CD14-positive monocyte (primary cell): Measurements from ENCODE around the gene FKBP9. TPM values are rescaled to one million over a fixed set of nuclear protein-coding genes. Genes with fewer than 3 reads are reported as not detected.
A peak's percentile ranks its signal among the peaks of the same experiment; 100 is the strongest.

Source experiments
- DNase-seq, 3 donors: peaks; one replicate each; pipeline ENCODE4 v3.0.0-alpha.2; 2011 to 2022
- H2AFZ ChIP-seq: 2 replicates; pipeline ENCODE4 v1.6.0; 2012; ENCODE audit warnings: mild to moderate bottlenecking, low read depth, low read length, inconsistent platforms; ENCODE audit not compliant: insufficient read depth, poor library complexity, severe bottlenecking
- H3K27ac ChIP-seq, 2 donors: 1 replicate in 1 of 2; 2 replicates in 1 of 2; pipeline ENCODE4 v1.5.1; 2012 to 2013; ENCODE audit warnings: low read length in 2 of 2, control low read depth in 1 of 2, inconsistent platforms in 1 of 2, low read depth in 1 of 2, mild to moderate bottlenecking in 1 of 2
- H3K27me3 ChIP-seq, 2 donors: one replicate each; pipeline versions ENCODE4 v1.6.0 to v1.6.1; 2011 to 2013; ENCODE audit warnings: low read length in 2 of 2; ENCODE audit not compliant: control insufficient read depth in 2 of 2, insufficient read depth in 2 of 2
- H3K36me3 ChIP-seq, 2 donors: replicated peaks in 1 of 2; 1 replicate in 1 of 2; 2 replicates in 1 of 2; pipeline versions ENCODE4 v1.5.1 to v1.6.1; 2012 to 2013; ENCODE audit warnings: low read length in 2 of 2, control low read depth in 1 of 2, inconsistent platforms in 1 of 2, mild to moderate bottlenecking in 1 of 2; ENCODE audit not compliant: insufficient read depth in 2 of 2, control insufficient read depth in 1 of 2
- H3K4me1 ChIP-seq, 2 donors: 1 replicate in 1 of 2; 2 replicates in 1 of 2; pipeline versions ENCODE4 v1.5.1 to v1.6.1; 2012 to 2013; ENCODE audit warnings: low read length in 2 of 2, control low read depth in 1 of 2, inconsistent platforms in 1 of 2, mild to moderate bottlenecking in 1 of 2, moderate library complexity in 1 of 2; ENCODE audit not compliant: insufficient read depth in 2 of 2, control insufficient read depth in 1 of 2
- H3K4me2 ChIP-seq: replicated peaks from 2 replicates; pipeline ENCODE3; 2012; ENCODE audit warnings: low read length, moderate library complexity, mild to moderate bottlenecking; ENCODE audit not compliant: poor library complexity, severe bottlenecking; ENCODE audit errors: extremely low read depth
- H3K4me3 ChIP-seq, 3 experiments: fragments of 200-600 bp in 1 of 3; sonication (generic) in 1 of 3; replicated peaks in 1 of 3; 1 replicate in 2 of 3; 2 replicates in 1 of 3; pipeline ENCODE4 v1.5.1; 2011 to 2013; ENCODE audit warnings: low read length in 3 of 3, mild to moderate bottlenecking in 3 of 3, control low read depth in 2 of 3, low read depth in 2 of 3, inconsistent platforms in 1 of 3, moderate library complexity in 1 of 3
- H3K79me2 ChIP-seq: 2 replicates; pipeline ENCODE4 v1.6.0; 2012; ENCODE audit warnings: mild to moderate bottlenecking, control low read depth, inconsistent platforms, low read length, moderate library complexity; ENCODE audit not compliant: insufficient read depth
- H3K9ac ChIP-seq: 2 replicates; pipeline ENCODE4 v1.6.0; 2017; ENCODE audit warnings: low read length, mild to moderate bottlenecking; ENCODE audit not compliant: insufficient read depth, poor library complexity, severe bottlenecking
- H3K9me3 ChIP-seq, 2 donors: replicated peaks in 1 of 2; 1 replicate in 1 of 2; 2 replicates in 1 of 2; pipeline versions ENCODE4 v1.5.1 to v1.6.1; 2012 to 2013; ENCODE audit warnings: low read length in 2 of 2, control low read depth in 1 of 2; ENCODE audit not compliant: control insufficient read depth in 1 of 2, insufficient read depth in 1 of 2
- H4K20me1 ChIP-seq: 2 replicates; pipeline ENCODE4 v1.6.0; 2012; ENCODE audit warnings: mild to moderate bottlenecking, low read length, control low read depth, moderate library complexity; ENCODE audit not compliant: insufficient read depth
- H3K27ac Mint-ChIP-seq, 7 donors: one replicate each; pipeline ENCODE4 v1.8.0; 2020; ENCODE audit warnings: mild to moderate bottlenecking in 7 of 7, mixed read lengths in 7 of 7, moderate library complexity in 6 of 7, inconsistent platforms in 2 of 7
- H3K27me3 Mint-ChIP-seq, 3 donors: one replicate each; pipeline ENCODE4 v1.8.0; 2021 to 2022; ENCODE audit warnings: low read depth in 3 of 3, mild to moderate bottlenecking in 3 of 3, mixed read lengths in 3 of 3, moderate library complexity in 3 of 3, inconsistent platforms in 1 of 3
- H3K36me3 Mint-ChIP-seq, 2 donors: one replicate each; pipeline ENCODE4 v1.8.0; 2020; ENCODE audit warnings: mixed read lengths in 2 of 2, inconsistent platforms in 1 of 2, mild to moderate bottlenecking in 1 of 2
- H3K4me1 Mint-ChIP-seq: one replicate; pipeline ENCODE4 v1.8.0; 2020; ENCODE audit warnings: mild to moderate bottlenecking, mixed read lengths
- H3K4me3 Mint-ChIP-seq, 2 donors: one replicate each; pipeline ENCODE4 v1.8.0; 2020; ENCODE audit warnings: mild to moderate bottlenecking in 2 of 2, mixed read lengths in 2 of 2, moderate library complexity in 1 of 2
- H3K9me3 Mint-ChIP-seq, 7 donors: one replicate each; pipeline ENCODE4 v1.8.0; 2020 to 2022; ENCODE audit warnings: mixed read lengths in 7 of 7, mild to moderate bottlenecking in 6 of 7, moderate library complexity in 6 of 7, inconsistent platforms in 2 of 7
- CTCF ChIP-seq: fragments of 200-600 bp; IDR thresholded peaks from one replicate; pipeline ENCODE4 v1.8.0; 2022; ENCODE audit warnings: antibody characterized with exemption, mild to moderate bottlenecking
- WGBS: methylation state at CpG from one replicate; pipeline ENCODE4 v1.1.5; 2013; ENCODE audit warnings: missing lambda C conversion rate; ENCODE audit not compliant: insufficient coverage; 5-methylcytosine and 5-hydroxymethylcytosine counted together
- intact Hi-C, 2 donors: fragments of 100-400 bp; cut with micrococcal nuclease; formaldehyde crosslinking; loops; one replicate each; pipeline versions ENCODE4 v1.15.0 to v1.15.1; 2023
- polyA plus RNA-seq, 3 donors: library from polyadenylated mRNA; depleted of rRNA in 1 of 3; unstranded in 2 of 3; stranded (reverse) in 1 of 3; fragments of 300-500 nt in 2 of 3; fragments of >200 nt in 1 of 3; fragmentation: Illumina TruSeq in 2 of 3; gene quantifications; 1 replicate in 2 of 3; 2 replicates in 1 of 3; pipeline ENCODE4 v1.2.3, GENCODE V29; 2012 to 2021

The FKBP9 gene
- polyA plus RNA-seq, 3 donors, result 2.9 to 5.6 (median 4.2) TPM

DNA sequence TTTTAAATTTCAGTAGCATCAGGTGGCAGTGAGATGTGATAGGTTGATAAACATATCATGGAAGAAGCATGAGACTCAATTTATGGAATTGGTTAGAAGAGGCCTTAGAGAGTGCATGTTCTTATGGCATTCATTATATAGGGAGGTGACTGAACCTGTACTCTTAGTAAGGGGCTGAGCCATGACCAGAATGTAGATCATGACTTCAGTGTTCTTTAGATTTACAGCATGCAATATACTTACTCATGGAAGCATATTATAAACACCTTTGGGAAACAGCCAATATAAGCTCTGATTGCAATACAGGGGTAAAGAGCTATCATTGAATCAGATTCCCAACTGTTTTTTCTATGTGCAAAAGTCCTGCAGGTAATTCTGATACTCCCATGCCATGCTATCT is 55.1 kb downstream of the FKBP9 start:
- Histone ChIP-seq H3K9me3 (no peaks in the 10 kb centered on the region), H3K27me3 (no peaks in the 10 kb centered on the region), H3K4me3 (no peak overlapping the region), H3K36me3 (peaks cover 31 to 61% of the 10 kb centered on the region in 2 donors), H4K20me1 (no peaks in the 10 kb centered on the region), H3K9ac (no peak overlapping the region), H3K4me1 (no peaks in the 10 kb centered on the region), H3K4me2 (no peak overlapping the region), H3K79me2 (no peaks in the 10 kb centered on the region), H3K27ac (no peak overlapping the region), H2AFZ (no peak overlapping the region)
- H3K4me3 Mint-ChIP-seq, result no peak overlapping the region
- no peak overlapping the region for H3K27ac Mint-ChIP-seq
- H3K9me3 Mint-ChIP-seq, result no peaks in the 10 kb centered on the region
- no peak for DNase-seq
- no peaks in the 10 kb centered on the region for H3K4me1 Mint-ChIP-seq
- no peaks in the 10 kb centered on the region for H3K27me3 Mint-ChIP-seq
- TF ChIP-seq CTCF, result no peak
- intact Hi-C loops, result no loop called here
- H3K36me3 Mint-ChIP-seq, result peaks cover 54 to 69% of the 10 kb centered on the region in 2 donors

- Histone ChIP-seq H3K79me2 (peaks cover 24% of the 10 kb centered on the region), H3K9me3 (no peaks in the 10 kb centered on the region), H3K9ac (no peak overlapping the region), H3K27me3 (no peaks in the 10 kb centered on the region), H3K36me3 (peaks cover 52 to 86% of the 10 kb centered on the region in 2 donors), H4K20me1 (no peaks in the 10 kb centered on the region), H2AFZ (no peak overlapping the region), H3K4me1 (peaks cover 0 to 4% of the 10 kb centered on the region in 2 donors), H3K27ac (peak overlapping the region in 1 of 2 donors; percentile 36), H3K4me3 (no peak overlapping the region), H3K4me2 (no peak overlapping the region)
- WGBS, result 100% methylated on average over 1 of the region's 4 CpGs
- Mint-ChIP-seq H3K27me3 (no peaks in the 10 kb centered on the region), H3K27ac (no peak overlapping the region), H3K4me3 (no peak overlapping the region), H3K36me3 (peaks cover 42 to 56% of the 10 kb centered on the region in 2 donors), H3K4me1 (peaks cover 4% of the 10 kb centered on the region), H3K9me3 (no peaks in the 10 kb centered on the region)
- intact Hi-C loops, result no loop called here
- TF ChIP-seq CTCF, result no peak
- DNase-seq, result no peak
Measured at GRCh38 chr7:33024189-33024757, 67.0 kb downstream of the FKBP9 start.
